Mammary epithelial cell (primary cell): Measurements from ENCODE around the gene TYW1B.
"Not testable (repeated sequence)": the region's sequence is repeated elsewhere in the genome, so short reads cannot be mapped to it uniquely, and the experiment has no call there.

Source experiments
- CTCF ChIP-seq, 2 donors: IDR thresholded peaks in 1 of 2; conservative IDR thresholded peaks in 1 of 2; 2 replicates each; pipeline ENCODE4 v1.5.1; 2011 to 2012; ENCODE audit warnings: inconsistent platforms in 2 of 2, low read length in 2 of 2, mild to moderate bottlenecking in 2 of 2, control low read depth in 1 of 2, low read depth in 1 of 2; ENCODE audit not compliant: insufficient read depth in 1 of 2; ENCODE audit errors: extremely low read depth in 1 of 2
- EZH2 ChIP-seq: IDR thresholded peaks from 2 replicates; pipeline ENCODE4 v1.6.1; 2012; ENCODE audit warnings: low read length, inconsistent platforms, borderline replicate concordance

GRCh38 chr7:72625721-72626423 is 202.1 kb downstream of the TYW1B start:
- TF ChIP-seq CTCF (conservative IDR thresholded peaks at IDR 0.05 in 1 of 2, IDR thresholded peaks at IDR 0.05 in 1 of 2; ENCODE audit: extremely low read depth in 1 of 2, insufficient read depth in 1 of 2, low read depth in 1 of 2, low read length in 2 of 2); EZH2: not testable (repeated sequence)
